ENCODE data around the gene DKK2.

DKK2 gene

DNA sequence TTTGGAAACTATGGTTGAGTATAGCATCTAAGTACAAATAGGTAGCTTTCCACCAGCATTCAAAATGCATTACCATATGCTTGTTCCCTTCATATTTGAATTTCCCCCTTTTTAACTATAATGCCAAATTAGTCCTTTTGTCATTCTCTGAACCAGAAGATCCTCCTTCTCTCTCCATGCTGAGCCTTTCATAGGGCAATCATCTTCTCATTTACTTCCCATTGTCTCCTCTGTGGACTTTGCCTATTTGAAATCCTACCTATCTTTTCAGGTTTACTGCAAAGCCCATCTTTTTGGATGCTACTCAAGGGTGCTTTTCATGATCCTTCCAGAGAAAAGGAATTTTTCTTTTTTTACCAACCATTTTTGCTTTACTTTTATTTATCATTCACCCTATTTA, 54.7 kb downstream of the DKK2 start:
- no peak overlapping the region for H3K4me3 ChIP-seq (ENCODE audit: low read depth, low read length)
- no peak for DNase-seq (ENCODE audit: low read depth)
- TF ChIP-seq, protein P1, sequence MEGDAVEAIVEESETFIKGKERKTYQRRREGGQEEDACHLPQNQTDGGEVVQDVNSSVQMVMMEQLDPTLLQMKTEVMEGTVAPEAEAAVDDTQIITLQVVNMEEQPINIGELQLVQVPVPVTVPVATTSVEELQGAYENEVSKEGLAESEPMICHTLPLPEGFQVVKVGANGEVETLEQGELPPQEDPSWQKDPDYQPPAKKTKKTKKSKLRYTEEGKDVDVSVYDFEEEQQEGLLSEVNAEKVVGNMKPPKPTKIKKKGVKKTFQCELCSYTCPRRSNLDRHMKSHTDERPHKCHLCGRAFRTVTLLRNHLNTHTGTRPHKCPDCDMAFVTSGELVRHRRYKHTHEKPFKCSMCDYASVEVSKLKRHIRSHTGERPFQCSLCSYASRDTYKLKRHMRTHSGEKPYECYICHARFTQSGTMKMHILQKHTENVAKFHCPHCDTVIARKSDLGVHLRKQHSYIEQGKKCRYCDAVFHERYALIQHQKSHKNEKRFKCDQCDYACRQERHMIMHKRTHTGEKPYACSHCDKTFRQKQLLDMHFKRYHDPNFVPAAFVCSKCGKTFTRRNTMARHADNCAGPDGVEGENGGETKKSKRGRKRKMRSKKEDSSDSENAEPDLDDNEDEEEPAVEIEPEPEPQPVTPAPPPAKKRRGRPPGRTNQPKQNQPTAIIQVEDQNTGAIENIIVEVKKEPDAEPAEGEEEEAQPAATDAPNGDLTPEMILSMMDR (IDR thresholded peaks at IDR 0.05; ENCODE audit: low read depth, low read length, missing control alignments): no peak
- in situ Hi-C loops (cut with HindIII; ENCODE audit: low sequenced_read_pairs): no loop called here

DNA sequence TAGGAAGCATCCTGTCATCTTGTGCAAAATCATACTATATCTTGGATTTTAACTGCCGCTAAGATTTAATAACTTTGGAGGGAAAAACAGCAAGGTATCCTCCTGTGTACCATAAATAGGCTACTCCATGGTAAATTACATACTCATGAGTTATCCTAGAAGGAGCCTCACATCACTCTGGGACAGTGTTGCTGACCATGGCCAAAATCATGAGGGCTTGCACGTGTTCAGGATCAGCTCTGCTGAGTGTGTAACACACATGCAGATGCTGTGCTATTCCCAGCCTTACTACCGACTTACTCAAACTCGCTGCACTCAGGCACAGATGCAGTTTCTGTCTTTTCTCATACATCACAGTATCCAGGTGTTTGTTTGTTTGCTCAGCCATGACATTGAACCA, 56.6 kb downstream of the DKK2 start:
- TF ChIP-seq, protein P1 (IDR thresholded peaks at IDR 0.05; ENCODE audit: low read depth, low read length, missing control alignments): no peak
- in situ Hi-C loops (cut with HindIII; ENCODE audit: low sequenced_read_pairs): no loop called here
- no peak overlapping the region for H3K4me3 ChIP-seq (ENCODE audit: low read depth, low read length)
- no peak for DNase-seq (ENCODE audit: low read depth)

DNA sequence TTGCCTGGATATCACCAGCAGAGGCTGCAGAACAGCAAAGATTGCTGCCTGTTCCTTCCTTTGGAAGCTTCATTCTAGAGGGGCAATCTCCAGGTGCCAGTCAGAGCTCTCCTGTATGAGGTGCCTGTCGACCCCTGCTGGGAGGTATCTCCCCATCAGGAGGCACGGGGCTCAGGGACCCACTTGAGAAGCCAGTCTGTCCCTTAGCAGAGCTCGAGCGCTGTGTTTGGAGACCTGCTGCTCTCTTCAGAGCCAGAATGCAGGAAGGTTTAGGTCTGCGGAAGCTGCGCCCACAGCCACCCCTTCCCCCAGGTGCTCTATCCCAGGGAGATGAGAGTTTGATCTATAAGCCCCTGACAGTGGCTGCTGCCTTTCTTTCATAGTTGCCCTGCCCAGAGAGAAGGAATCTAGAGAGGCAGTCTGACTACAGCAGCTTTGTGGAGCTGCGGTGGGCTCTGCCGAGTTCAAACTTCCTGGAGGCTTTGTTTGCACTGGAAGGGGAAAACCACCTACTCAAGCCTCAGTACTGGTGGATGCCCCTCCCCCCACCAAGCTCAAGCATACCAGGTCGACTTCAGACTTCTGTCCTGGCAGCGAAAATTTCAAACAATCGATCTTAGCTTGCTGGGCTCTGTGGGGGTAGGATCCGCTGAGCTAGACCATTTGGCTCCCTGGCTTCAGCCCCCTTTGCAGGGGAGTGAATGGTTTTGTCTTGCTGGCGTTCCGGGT, 57.9 kb downstream of the DKK2 start:
- no peak for DNase-seq (ENCODE audit: low read depth)
- in situ Hi-C loops (cut with HindIII; ENCODE audit: low sequenced_read_pairs): no loop called here
- TF ChIP-seq, protein P1 (IDR thresholded peaks at IDR 0.05; ENCODE audit: low read depth, low read length, missing control alignments): no peak
- H3K4me3 ChIP-seq (ENCODE audit: low read depth, low read length): no peak overlapping the region

DNA sequence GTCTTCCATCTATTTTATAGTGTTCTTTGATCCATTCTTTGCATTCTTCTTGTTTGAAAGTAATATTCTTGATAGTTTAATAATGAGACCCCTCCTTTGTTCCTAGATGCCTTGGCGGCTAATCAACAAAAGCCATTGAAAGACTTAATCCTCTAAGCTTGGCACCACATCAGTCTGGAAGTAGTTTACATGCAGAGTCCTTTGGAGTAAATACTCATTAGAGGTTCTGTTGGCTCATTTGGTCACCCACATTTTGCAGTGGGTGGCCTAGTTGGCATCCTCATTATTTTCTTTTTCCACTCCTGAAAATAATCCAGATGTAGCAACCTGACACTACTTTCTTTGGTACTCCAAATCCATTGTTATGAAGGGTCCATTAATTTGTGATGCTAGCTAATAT, 64.5 kb downstream of the DKK2 start:
- DNase-seq (ENCODE audit: low read depth): no peak
- H3K4me3 ChIP-seq (ENCODE audit: low read depth, low read length): no peak overlapping the region
- in situ Hi-C loops (cut with HindIII; ENCODE audit: low sequenced_read_pairs): no loop called here
- TF ChIP-seq, protein P1 (IDR thresholded peaks at IDR 0.05; ENCODE audit: low read depth, low read length, missing control alignments): no peak

DNA sequence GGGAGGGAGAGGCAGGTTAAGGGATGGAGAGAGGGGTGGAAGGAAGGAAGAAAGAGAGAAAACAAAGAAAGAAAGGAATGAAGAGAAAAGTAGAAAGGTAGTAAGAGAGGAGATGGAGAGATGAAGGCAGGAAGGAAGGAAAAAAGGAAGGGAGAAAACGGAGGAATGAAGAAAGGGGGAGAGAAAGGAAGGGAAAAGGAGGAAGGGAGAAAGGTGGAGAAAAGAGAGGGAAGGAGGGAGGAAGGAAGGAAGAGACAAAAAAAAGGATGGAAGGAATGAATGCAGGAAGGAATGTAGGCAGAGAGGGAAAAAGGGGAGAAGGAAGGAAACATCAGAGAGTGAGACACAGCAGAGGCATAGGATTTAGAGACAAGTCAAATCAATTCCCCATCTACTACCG, 68.2 kb downstream of the DKK2 start:
- TF ChIP-seq, protein P1 (IDR thresholded peaks at IDR 0.05; ENCODE audit: low read depth, low read length, missing control alignments): no peak
- in situ Hi-C loops (cut with HindIII; ENCODE audit: low sequenced_read_pairs): no loop called here
- H3K4me3 ChIP-seq (ENCODE audit: low read depth, low read length): no peak overlapping the region
- no peak for DNase-seq (ENCODE audit: low read depth)

DNA sequence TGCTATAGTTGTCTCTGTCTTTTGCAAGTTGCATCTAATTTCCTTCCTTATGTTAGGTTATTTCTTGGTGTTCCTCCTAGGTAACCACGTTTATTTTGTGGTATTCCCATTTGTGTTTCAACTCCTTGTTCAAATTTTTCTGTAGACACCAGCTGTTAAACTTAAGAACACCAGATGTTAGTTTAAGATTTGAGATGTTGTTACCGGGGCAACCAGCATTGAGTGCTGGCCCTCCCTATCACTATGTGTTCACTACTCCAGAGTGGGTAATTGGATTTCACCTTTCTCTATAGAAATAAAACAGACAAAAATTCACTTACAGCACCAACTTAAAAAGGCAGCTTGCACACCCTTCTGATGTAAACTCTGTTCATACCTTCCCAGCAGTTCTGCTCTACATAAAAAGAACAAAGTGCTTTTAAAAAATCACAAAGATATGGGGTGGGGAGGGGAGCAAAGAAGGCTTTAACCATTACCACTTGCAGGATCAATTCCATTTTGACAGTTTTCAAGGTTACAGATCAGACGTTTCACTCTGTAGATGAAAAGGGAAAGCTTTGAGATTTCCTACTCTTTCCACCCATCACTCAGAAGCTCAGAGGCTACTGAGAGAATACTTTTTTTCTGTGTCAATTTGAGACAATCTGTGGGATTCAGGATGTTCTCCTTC, 82.9 kb downstream of the DKK2 start:
- no peak overlapping the region for H3K4me3 ChIP-seq (ENCODE audit: low read depth, low read length)
- DNase-seq (ENCODE audit: low read depth): no peak
- TF ChIP-seq, protein P1 (IDR thresholded peaks at IDR 0.05; ENCODE audit: low read depth, low read length, missing control alignments): no peak
- in situ Hi-C loops (cut with HindIII; ENCODE audit: low sequenced_read_pairs): no loop called here
